H9 (cell line): ENCODE measurements around the gene ST3GAL5. TPM values are rescaled to one million over a fixed set of nuclear protein-coding genes. Genes with fewer than 3 reads are reported as not detected.

Source experiments
- DNase-seq: peaks from one replicate; pipeline ENCODE4 v3.0.0-alpha.2; 2017
- H2AFZ ChIP-seq: one replicate; pipeline ENCODE4 v1.6.1; 2013; ENCODE audit warnings: mild to moderate bottlenecking, low read length, control low read depth, moderate library complexity
- H2AK5ac ChIP-seq: 2 replicates; pipeline ENCODE4 v1.6.1; 2013; ENCODE audit warnings: low read length, control low read depth, mixed read lengths; ENCODE audit not compliant: insufficient read length
- H2BK120ac ChIP-seq: one replicate; pipeline ENCODE4 v1.6.1; 2013; ENCODE audit warnings: low read depth, mild to moderate bottlenecking, low read length, control low read depth, inconsistent platforms; ENCODE audit not compliant: poor library complexity, severe bottlenecking
- H2BK12ac ChIP-seq: 2 replicates; pipeline ENCODE4 v1.6.1; 2013; ENCODE audit warnings: low read length, control low read depth, mixed read lengths, low read depth; ENCODE audit not compliant: insufficient read length
- H2BK15ac ChIP-seq: 2 replicates; pipeline ENCODE4 v1.6.1; 2013; ENCODE audit warnings: low read depth, low read length, control low read depth
- H2BK20ac ChIP-seq: one replicate; pipeline ENCODE4 v1.6.1; 2013; ENCODE audit warnings: low read depth, mild to moderate bottlenecking, low read length, control low read depth, inconsistent platforms; ENCODE audit not compliant: poor library complexity, severe bottlenecking
- H2BK5ac ChIP-seq: 2 replicates; pipeline ENCODE4 v1.6.1; 2013; ENCODE audit warnings: low read length, control low read depth, mixed read lengths; ENCODE audit not compliant: insufficient read length
- H3K14ac ChIP-seq: 2 replicates; pipeline ENCODE4 v1.6.1; 2013; ENCODE audit warnings: low read length, control low read depth; ENCODE audit not compliant: insufficient read depth
- H3K18ac ChIP-seq: 2 replicates; pipeline ENCODE4 v1.6.1; 2013; ENCODE audit warnings: low read depth, mild to moderate bottlenecking, mixed read lengths, low read length, control low read depth; ENCODE audit not compliant: insufficient read length
- H3K23ac ChIP-seq: 2 replicates; pipeline ENCODE4 v1.6.1; 2013; ENCODE audit warnings: low read length, control low read depth, mixed read lengths, low read depth; ENCODE audit not compliant: insufficient read length
- H3K23me2 ChIP-seq: 2 replicates; pipeline ENCODE4 v1.6.1; 2013; ENCODE audit warnings: low read depth, mild to moderate bottlenecking, mixed read lengths, low read length, control low read depth; ENCODE audit not compliant: insufficient read length, poor library complexity, severe bottlenecking
- H3K27ac ChIP-seq: 2 replicates; pipeline ENCODE4 v1.5.1; 2013; ENCODE audit warnings: low read length, control low read depth, mixed read lengths, low read depth; ENCODE audit not compliant: insufficient read length
- H3K27me3 ChIP-seq: 2 replicates; pipeline ENCODE4 v1.6.1; 2013; ENCODE audit warnings: low read length, control low read depth, inconsistent platforms; ENCODE audit not compliant: insufficient read depth
- H3K4ac ChIP-seq: 2 replicates; pipeline ENCODE4 v1.6.1; 2013; ENCODE audit warnings: low read depth, mild to moderate bottlenecking, control low read depth, inconsistent platforms, low read length, moderate library complexity
- H3K4me1 ChIP-seq: 2 replicates; pipeline ENCODE4 v1.6.1; 2013; ENCODE audit warnings: low read length, control low read depth, inconsistent platforms; ENCODE audit not compliant: insufficient read depth
- H3K4me2 ChIP-seq: 2 replicates; pipeline ENCODE4 v1.6.1; 2013; ENCODE audit warnings: low read length, control low read depth, mixed read lengths; ENCODE audit not compliant: insufficient read length, insufficient read depth
- H3K56ac ChIP-seq: 2 replicates; pipeline ENCODE4 v1.6.1; 2013; ENCODE audit warnings: low read depth, mild to moderate bottlenecking, mixed read lengths, low read length, control low read depth; ENCODE audit not compliant: insufficient read length
- H3K79me1 ChIP-seq: 2 replicates; pipeline ENCODE4 v1.6.1; 2013; ENCODE audit warnings: low read depth, mild to moderate bottlenecking, moderate library complexity, low read length, control low read depth, inconsistent platforms; ENCODE audit not compliant: insufficient read depth, poor library complexity, severe bottlenecking
- H3K79me2 ChIP-seq: 2 replicates; pipeline ENCODE4 v1.6.1; 2013; ENCODE audit warnings: low read length, control low read depth, inconsistent platforms; ENCODE audit not compliant: insufficient read depth
- H3K9ac ChIP-seq: 2 replicates; pipeline ENCODE4 v1.6.1; 2013; ENCODE audit warnings: low read length, control low read depth, mixed read lengths; ENCODE audit not compliant: insufficient read length; ENCODE audit errors: extremely low read depth
- H3K9me3 ChIP-seq: one replicate; pipeline ENCODE4 v1.6.1; 2013; ENCODE audit warnings: low read depth, low read length, inconsistent platforms; ENCODE audit not compliant: control insufficient read depth
- H3T11ph ChIP-seq: one replicate; pipeline ENCODE4 v1.6.1; 2013; ENCODE audit warnings: mild to moderate bottlenecking, low read length, control low read depth, inconsistent platforms
- H4K20me1 ChIP-seq: one replicate; pipeline ENCODE4 v1.6.1; 2013; ENCODE audit not compliant: control insufficient read depth, insufficient read length, insufficient read depth
- H4K5ac ChIP-seq: 2 replicates; pipeline ENCODE4 v1.6.1; 2013; ENCODE audit warnings: low read depth, mild to moderate bottlenecking, mixed read lengths, low read length, control low read depth; ENCODE audit not compliant: insufficient read length
- H4K8ac ChIP-seq: replicated peaks from 2 replicates; pipeline ENCODE4 v1.6.1; 2013; ENCODE audit warnings: low read length, control low read depth, mixed read lengths, low read depth; ENCODE audit not compliant: insufficient read length
- H4K91ac ChIP-seq: 2 replicates; pipeline ENCODE4 v1.6.1; 2013; ENCODE audit warnings: low read depth, mild to moderate bottlenecking, moderate library complexity, mixed read lengths, low read length, control low read depth; ENCODE audit not compliant: insufficient read length
- H3K27ac Mint-ChIP-seq, 3 experiments: 2 replicates in 2 of 3; 3 replicates in 1 of 3; pipeline ENCODE4 v1.8.0; 2020 to 2021; ENCODE audit warnings: mixed read lengths in 3 of 3, mild to moderate bottlenecking in 1 of 3, moderate library complexity in 1 of 3
- H3K27me3 Mint-ChIP-seq: 2 replicates; pipeline ENCODE4 v1.8.0; 2021; ENCODE audit warnings: low read depth, mild to moderate bottlenecking, moderate library complexity, mixed read lengths
- H3K36me3 Mint-ChIP-seq, 3 experiments: 2 replicates in 2 of 3; 3 replicates in 1 of 3; pipeline ENCODE4 v1.8.0; 2020 to 2021; ENCODE audit warnings: low read depth in 3 of 3, mixed read lengths in 3 of 3; ENCODE audit not compliant: insufficient read depth in 1 of 3
- H3K4me1 Mint-ChIP-seq, 2 experiments: 2 replicates each; pipeline ENCODE4 v1.8.0; 2020; ENCODE audit warnings: mixed read lengths in 2 of 2
- H3K4me3 Mint-ChIP-seq, 2 experiments: 2 replicates in 1 of 2; 3 replicates in 1 of 2; pipeline ENCODE4 v1.8.0; 2020 to 2021; ENCODE audit warnings: mild to moderate bottlenecking in 2 of 2, mixed read lengths in 2 of 2, moderate library complexity in 1 of 2
- H3K9me3 Mint-ChIP-seq, 2 experiments: 2 replicates in 1 of 2; 3 replicates in 1 of 2; pipeline ENCODE4 v1.8.0; 2020; ENCODE audit warnings: mild to moderate bottlenecking in 2 of 2, mixed read lengths in 2 of 2, moderate library complexity in 1 of 2
- WGBS: extraction: QIAGEN DNeasy Blood & Tissue Kit; methylation state at CpG from one replicate; pipeline ENCODE4 v1.1.7; 2013; ENCODE audit warnings: missing lambda C conversion rate, low lambda C conversion rate, mixed read lengths; ENCODE audit not compliant: insufficient read length; ENCODE audit errors: extremely low coverage; 5-methylcytosine and 5-hydroxymethylcytosine counted together
- total RNA-seq: library from RNA; stranded (reverse); gene quantifications from 2 replicates; pipeline ENCODE4 v1.2.1, GENCODE V29; 2021
- TF ChIP-seq, protein P1 (sequence below): fragments of 200-600 bp; sonication (generic); conservative IDR thresholded peaks from 3 replicates; pipeline ENCODE4 v1.8.0; 2021; ENCODE audit warnings: antibody characterized with exemption, mild to moderate bottlenecking

The ST3GAL5 gene
- total RNA-seq, 1 experiment from 2014 or later = 3.3 TPM

DNA sequence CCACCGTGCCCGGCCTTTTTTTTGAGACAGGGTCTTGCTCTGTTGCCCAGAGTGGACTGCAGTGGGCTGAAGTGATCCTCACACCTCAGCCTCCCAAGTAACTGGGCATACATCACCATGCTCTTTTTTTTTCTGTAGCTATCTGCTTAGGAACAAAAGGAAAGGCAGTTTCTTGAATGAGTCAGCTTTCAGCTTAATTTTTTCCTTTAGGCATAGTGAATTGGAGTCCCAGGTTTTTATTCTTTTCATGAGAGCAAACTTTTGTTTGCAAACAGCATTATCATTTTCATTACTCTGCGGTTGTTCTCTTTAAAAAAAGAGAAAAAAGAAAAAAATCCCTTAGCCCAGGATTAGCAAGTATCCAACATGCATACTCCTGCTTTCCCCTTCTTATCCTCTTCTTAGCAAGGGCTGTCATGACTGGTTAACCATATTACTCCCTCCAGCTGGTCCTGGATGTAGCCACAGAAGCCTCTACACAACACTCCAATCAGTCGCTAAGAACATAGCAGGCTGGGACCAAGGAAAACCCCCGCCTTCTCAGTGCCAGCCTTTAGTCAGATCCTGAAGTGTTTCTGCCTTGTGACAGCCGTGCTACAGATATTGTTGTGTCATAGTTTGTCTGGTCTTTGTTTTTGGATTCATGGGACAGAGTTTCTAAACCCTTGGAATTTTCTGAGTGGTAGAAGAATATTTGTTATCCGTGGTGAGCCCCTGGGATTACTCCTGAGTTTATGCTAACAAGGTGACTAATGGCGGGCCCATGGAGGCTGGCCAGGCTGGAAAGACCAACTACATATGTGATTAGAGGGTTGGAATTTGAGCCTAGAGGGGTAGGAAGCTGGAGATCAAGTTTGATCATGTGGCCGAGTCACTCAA lies 23.3 kb upstream of the ST3GAL5 start:
- no CpG with 5 or more reads among the region's 9 CpGs for WGBS
- TF ChIP-seq, protein P1, sequence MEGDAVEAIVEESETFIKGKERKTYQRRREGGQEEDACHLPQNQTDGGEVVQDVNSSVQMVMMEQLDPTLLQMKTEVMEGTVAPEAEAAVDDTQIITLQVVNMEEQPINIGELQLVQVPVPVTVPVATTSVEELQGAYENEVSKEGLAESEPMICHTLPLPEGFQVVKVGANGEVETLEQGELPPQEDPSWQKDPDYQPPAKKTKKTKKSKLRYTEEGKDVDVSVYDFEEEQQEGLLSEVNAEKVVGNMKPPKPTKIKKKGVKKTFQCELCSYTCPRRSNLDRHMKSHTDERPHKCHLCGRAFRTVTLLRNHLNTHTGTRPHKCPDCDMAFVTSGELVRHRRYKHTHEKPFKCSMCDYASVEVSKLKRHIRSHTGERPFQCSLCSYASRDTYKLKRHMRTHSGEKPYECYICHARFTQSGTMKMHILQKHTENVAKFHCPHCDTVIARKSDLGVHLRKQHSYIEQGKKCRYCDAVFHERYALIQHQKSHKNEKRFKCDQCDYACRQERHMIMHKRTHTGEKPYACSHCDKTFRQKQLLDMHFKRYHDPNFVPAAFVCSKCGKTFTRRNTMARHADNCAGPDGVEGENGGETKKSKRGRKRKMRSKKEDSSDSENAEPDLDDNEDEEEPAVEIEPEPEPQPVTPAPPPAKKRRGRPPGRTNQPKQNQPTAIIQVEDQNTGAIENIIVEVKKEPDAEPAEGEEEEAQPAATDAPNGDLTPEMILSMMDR = no peak

More for the DNA sequence above, 23.3 kb upstream of the ST3GAL5 start:
- Histone ChIP-seq H3K27me3 (no peaks in the 10 kb centered on the region), H2BK15ac (no peak overlapping the region), H2BK12ac (no peak overlapping the region), H4K91ac (no peak overlapping the region), H2AK5ac (no peak overlapping the region), H2BK120ac (no peak overlapping the region), H4K8ac (no peak overlapping the region), H3K79me2 (no peaks in the 10 kb centered on the region), H3K4me1 (no peaks in the 10 kb centered on the region), H3K4me2 (no peak overlapping the region), H3K4ac (no peak overlapping the region), H4K20me1 (no peaks in the 10 kb centered on the region), H4K5ac (no peak overlapping the region), H2BK20ac (no peak overlapping the region), H3T11ph (no peak overlapping the region), H3K27ac (no peak overlapping the region), H3K56ac (no peak overlapping the region), H2BK5ac (no peak overlapping the region), H3K23me2 (no peaks in the 10 kb centered on the region), H2AFZ (no peak overlapping the region), H3K23ac (no peak overlapping the region), H3K9me3 (no peaks in the 10 kb centered on the region), H3K9ac (no peak overlapping the region), H3K18ac (no peak overlapping the region), H3K79me1 (no peaks in the 10 kb centered on the region), H3K14ac (no peak overlapping the region)
- peak overlapping the region in 1 of 3 experiments; percentile 51; a peak in 2 of 7 replicates for H3K27ac Mint-ChIP-seq
- peaks cover 0 to 4% of the 10 kb centered on the region in 2 experiments; a peak in 1 of 4 replicates for H3K4me1 Mint-ChIP-seq
- H3K27me3 Mint-ChIP-seq = no peaks in the 10 kb centered on the region
- H3K9me3 Mint-ChIP-seq = no peaks in the 10 kb centered on the region
- H3K4me3 Mint-ChIP-seq = no peak overlapping the region
- no peak for DNase-seq
- no peaks in the 10 kb centered on the region; a peak in 1 of 7 replicates for H3K36me3 Mint-ChIP-seq
